ENCODE results near the gene ARMC2.

The ARMC2 gene

DNA sequence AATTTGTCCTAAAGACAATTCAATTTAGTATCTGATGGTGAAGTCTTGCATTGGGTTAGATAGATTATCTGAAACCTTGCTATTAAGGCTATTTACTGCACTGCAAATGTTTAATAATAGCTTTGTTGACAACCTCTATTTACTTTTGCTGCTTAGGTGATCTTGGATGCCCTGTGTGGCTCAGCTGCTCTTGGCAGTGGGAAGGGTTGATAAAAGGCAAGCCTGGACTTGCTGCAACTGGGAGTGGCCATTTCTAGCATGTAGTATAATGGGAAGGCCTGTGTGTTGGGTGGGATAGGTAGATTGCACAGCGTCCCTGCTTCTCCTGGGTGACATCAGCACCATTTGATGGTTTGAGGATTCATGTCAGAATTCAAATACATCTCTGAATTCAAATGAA is 49.1 kb downstream of the ARMC2 start:
- TF ChIP-seq FOXP2 (optimal IDR thresholded peaks at IDR 0.05; ENCODE audit: borderline replicate concordance, extremely low read depth, extremely low read length, insufficient read depth) (no peak), SIN3A (IDR thresholded peaks at IDR 0.05; ENCODE audit: borderline replicate concordance, insufficient read depth, low read length) (no peak), REST (IDR thresholded peaks at IDR 0.05; ENCODE audit: insufficient read depth in 1 of 2, low read depth in 2 of 2, low read length in 2 of 2) (no peak), POLR2AphosphoS5 (IDR thresholded peaks at IDR 0.05; ENCODE audit: low read depth, low read length) (no peak), TAF1 (IDR thresholded peaks at IDR 0.05; ENCODE audit: borderline replicate concordance, insufficient read depth, low read length) (no peak)

DNA sequence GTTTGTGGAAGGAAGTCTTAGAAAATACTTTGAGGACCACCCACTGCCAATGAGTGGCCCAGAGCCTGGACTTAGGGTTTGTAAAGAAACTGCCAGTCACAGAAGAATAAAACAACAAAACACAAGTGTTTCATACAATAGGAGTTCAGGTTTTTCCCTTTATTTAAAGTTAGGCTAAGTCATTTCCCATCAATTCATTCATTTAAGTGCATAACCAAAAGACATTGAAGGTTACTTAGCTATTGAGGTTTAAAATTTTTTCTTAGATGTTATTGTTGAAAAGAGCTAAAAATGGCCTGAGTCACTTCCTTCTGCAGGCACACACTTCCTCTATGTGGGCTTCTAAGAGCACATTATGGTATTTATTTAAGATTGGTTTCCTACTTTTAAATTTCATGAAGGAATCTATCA is 54.2 kb downstream of the ARMC2 start:
- no peak for TF ChIP-seq TAF1 (IDR thresholded peaks at IDR 0.05; ENCODE audit: borderline replicate concordance, insufficient read depth, low read length)
- no peak for TF ChIP-seq POLR2AphosphoS5 (IDR thresholded peaks at IDR 0.05; ENCODE audit: low read depth, low read length)
- TF ChIP-seq SIN3A (IDR thresholded peaks at IDR 0.05; ENCODE audit: borderline replicate concordance, insufficient read depth, low read length) = no peak
- TF ChIP-seq REST (IDR thresholded peaks at IDR 0.05; ENCODE audit: insufficient read depth in 1 of 2, low read depth in 2 of 2, low read length in 2 of 2) = no peak
- TF ChIP-seq FOXP2 (optimal IDR thresholded peaks at IDR 0.05; ENCODE audit: borderline replicate concordance, extremely low read depth, extremely low read length, insufficient read depth) = no peak

DNA sequence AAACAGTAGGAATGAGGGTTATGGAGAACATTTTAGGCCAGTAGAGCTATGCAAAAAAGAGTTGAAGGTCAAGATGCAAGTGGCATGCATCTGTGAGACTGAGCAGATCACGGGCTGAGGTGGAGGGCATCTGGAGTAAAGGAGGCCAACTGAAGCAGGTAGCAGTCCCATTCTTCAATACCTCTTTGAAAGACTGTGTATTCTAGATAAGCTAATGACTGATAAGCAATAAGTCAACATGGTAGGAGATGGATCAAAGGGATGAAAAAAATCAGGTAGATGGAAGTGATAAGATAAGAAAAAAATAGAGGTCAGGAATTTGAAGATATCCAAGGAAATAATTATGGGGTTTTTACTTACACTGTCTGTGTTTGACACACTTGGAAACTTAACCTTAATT is 55.6 kb downstream of the ARMC2 start:
- no peak for TF ChIP-seq TAF1 (IDR thresholded peaks at IDR 0.05; ENCODE audit: borderline replicate concordance, insufficient read depth, low read length)

GRCh38 chr6:108904741-108905140 is 56.5 kb downstream of the ARMC2 start:
- no peak for TF ChIP-seq TAF1 (IDR thresholded peaks at IDR 0.05; ENCODE audit: borderline replicate concordance, insufficient read depth, low read length)
- TF ChIP-seq FOXP2 (optimal IDR thresholded peaks at IDR 0.05; ENCODE audit: borderline replicate concordance, extremely low read depth, extremely low read length, insufficient read depth) = no peak
- TF ChIP-seq POLR2AphosphoS5 (IDR thresholded peaks at IDR 0.05; ENCODE audit: low read depth, low read length) = no peak
- no peak for TF ChIP-seq SIN3A (IDR thresholded peaks at IDR 0.05; ENCODE audit: borderline replicate concordance, insufficient read depth, low read length)
- TF ChIP-seq REST (IDR thresholded peaks at IDR 0.05; ENCODE audit: insufficient read depth in 1 of 2, low read depth in 2 of 2, low read length in 2 of 2) = no peak

- TF ChIP-seq TAF1 (IDR thresholded peaks at IDR 0.05; ENCODE audit: borderline replicate concordance, insufficient read depth, low read length) (no peak), POLR2AphosphoS5 (IDR thresholded peaks at IDR 0.05; ENCODE audit: low read depth, low read length) (no peak), FOXP2 (optimal IDR thresholded peaks at IDR 0.05; ENCODE audit: borderline replicate concordance, extremely low read depth, extremely low read length, insufficient read depth) (no peak), SIN3A (IDR thresholded peaks at IDR 0.05; ENCODE audit: borderline replicate concordance, insufficient read depth, low read length) (no peak), REST (IDR thresholded peaks at IDR 0.05; ENCODE audit: insufficient read depth in 1 of 2, low read depth in 2 of 2, low read length in 2 of 2) (no peak)
These were observed 66.2 kb downstream of the ARMC2 start for GRCh38 chr6:108914235-108915022.
